Activated CD4-positive, alpha-beta T cell treated with anti-CD3 and anti-CD28 coated beads, Interleukin-2, Interleukin-4, amounts not matched to agents 100 ng/mL and 50 ng/mL, durations not matched to agents 16 hours and 8 hours (primary cell): ENCODE measurements around the gene EPN1.

Source experiments
- DNase-seq: peaks from one replicate; pipeline ENCODE4 v3.0.0-alpha.2; 2020; ENCODE audit warnings: low spot score

EPN1 gene

DNA sequence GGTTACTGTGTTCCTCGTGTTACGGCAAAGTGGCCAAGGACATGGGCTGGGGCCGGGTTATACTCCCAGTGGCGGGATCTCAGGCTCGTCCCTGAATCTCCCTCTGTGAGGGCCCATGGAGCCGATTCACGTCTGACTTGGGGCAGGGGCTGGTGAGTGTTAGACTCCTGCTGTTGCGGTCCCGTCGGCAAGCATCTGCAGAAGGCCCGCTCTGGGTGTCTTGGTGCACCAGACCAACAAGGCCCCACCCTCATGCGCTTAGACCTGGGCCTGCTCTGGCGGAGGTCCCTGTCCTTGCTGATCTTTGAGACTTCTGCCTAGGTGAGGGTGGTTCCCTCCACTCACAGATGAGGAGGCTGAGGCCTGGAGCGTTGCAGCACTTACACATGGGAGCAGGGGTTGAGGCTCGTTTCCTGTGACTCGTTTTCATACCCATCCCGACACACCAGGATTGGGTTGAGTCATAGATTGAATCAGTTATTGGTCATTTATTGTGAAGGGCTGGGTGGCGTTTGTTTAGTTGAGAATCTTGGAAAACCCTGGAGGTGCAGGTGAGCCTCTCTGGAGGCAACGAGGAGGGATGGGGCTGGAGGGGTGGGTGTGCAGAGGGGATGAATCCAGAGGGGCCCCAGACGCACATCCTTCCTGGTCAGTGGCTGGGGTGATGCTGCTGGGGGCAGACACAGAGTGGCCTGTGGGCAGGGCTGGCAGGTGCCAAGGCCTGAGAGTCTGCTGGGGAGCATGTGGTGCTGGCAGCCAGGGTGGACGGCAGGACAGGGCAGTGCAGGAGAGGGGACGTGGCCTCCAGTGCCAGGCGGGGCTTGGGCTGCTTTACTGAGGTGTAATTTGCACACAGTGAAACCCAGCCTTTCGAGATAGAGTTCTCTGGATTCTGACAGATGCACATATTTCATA lies 4.6 kb downstream of the EPN1 start:
- peak; percentile 51 for DNase-seq

DNA sequence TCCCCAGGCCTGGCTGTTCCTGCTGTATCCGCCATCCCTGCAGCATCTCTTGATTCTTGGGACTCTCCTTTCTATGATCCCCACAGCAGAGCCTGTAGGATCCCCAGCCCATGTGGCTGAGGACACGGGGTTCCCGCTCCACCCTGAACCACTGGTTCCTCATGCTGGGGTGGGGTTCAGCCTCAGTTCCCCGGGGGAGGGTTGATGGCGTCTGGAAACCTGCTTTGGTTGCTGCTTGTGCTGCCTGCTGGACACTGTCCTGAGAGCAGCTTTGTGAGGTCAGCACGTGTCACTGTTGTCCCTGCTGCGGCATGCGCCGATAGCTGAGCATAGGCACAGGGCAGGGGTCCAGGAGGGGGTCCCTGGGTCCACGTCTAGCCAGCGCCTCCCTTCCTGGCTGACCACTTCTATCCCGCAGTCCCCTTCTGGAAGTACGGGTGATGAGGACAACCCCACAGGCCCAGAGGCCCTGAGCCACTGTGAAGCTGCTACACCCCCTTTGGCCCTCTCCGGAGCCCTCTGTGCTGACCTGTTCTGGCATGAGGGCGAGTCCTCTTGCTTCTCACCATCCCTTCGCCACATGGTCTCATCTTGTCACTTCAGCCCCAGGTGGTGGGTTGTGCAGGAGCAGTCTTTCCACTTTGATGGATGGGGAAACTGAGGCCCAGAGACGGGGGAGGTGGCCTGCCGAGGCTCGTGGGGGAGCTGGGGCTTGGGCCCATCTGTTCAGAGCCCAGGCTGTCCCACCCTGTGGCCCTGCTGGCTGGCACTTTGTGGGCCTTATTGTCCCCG lies 5.5 kb downstream of the EPN1 start:
- no peak for DNase-seq

DNA sequence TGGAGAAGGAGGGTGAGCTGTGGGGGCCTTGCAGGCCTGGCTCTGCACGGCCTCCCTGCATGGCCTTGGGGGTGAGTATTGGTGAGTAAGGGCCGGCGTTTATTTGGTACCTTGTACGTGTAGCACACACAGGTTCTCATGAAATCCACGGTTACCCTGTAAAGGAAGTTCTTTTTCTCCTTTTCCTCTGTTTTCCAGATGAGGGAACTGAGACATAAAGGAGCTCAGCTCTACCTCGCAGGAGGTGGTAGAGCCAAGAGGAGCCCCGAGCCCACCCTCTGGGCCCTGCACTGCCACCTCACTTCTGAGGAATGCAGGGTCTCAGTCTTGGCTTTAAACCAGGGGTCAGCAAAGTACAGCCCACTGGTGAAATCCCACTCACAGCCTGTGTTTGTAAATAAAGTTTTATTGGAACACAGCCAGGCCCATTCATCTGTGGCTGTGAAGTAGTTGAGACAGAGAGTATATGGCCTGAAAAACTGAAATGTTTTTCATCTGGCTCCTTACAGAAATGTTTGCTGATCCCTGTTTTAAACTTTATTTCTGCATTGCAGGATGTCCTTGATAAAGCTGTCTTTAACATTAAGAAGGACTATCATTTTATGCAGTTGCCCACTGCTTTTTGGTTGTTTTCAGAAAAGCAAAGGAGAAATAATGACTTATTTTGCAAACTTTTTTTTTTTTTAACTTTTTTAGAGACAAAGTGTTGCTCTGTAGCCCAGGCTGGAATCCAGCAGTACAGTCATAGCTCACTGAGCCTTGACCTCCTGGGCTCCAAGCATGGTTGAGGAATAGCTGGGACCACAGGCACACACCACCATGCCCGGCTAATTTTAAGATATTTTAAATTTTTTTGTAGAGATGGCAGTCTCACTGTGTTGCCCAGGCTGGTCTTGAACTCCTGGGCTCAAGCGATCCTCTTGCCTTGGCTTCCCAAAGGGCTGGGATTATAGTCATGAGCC lies 6.4 kb downstream of the EPN1 start:
- DNase-seq = no peak

DNA sequence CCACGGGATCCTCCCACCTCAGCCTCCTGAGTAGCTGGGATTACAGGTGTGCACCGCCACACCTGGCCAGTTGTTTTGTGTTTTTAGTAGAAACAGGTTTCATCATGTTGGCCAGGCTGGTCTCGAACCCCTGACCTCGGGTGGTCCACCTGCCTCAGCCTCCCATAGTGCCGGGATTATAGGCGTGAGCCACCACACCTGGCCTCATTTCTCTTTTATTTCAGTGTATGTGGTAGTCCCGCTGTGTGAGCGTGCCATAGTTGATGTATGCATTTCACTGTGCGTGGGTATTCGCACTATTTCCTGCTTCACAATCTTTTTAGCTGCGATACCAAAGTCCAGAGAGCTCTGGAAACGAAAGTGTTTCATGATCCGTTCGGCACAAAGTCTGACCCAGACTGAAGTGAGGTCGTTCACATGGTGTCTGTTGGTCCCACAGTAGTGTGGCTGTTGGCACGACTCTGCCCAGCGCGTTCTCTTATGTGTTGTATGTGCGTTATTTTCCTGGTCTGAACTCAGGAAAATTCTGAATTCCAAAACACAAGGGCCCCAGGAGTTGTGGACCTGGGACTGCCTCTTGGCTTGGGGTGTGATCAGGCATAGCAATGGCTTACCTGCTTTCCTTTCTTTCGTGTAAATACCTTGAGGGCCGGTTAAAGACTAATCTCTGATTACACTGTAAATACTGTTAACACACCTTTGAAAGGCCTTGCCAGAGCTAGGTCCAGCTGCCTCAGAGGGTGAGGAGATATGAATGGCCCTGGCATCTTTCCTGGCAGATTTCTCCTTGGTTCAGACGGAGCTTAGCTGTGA lies 8.6 kb downstream of the EPN1 start:
- no peak for DNase-seq

DNA sequence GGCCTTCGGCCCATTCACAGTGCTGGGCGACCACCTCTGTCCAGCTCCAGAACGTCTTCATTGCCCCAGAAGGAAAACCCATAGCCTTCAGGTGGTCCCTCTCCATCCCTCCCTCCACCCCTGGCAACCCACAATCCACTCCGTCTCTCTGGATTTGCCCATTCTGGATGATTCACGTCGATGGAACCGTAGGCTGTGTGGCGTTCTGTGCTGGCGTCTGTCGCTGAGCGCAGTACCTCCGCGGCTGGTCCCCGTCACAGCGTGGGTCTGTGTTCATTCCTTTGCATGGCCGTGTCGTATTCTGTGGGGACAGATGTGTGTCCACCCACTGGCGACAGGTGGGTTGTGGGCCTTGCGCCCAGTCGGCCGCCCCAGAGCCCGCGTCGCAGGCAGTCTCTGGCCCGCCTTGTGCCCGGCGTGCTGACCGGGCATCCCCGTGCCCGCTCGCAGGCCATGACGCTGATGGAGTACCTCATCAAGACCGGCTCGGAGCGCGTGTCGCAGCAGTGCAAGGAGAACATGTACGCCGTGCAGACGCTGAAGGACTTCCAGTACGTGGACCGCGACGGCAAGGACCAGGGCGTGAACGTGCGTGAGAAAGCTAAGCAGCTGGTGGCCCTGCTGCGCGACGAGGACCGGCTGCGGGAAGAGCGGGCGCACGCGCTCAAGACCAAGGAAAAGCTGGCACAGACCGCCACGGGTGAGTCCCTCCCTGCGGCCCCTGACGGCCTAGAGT lies 10.1 kb downstream of the EPN1 start:
- no peak for DNase-seq

DNA sequence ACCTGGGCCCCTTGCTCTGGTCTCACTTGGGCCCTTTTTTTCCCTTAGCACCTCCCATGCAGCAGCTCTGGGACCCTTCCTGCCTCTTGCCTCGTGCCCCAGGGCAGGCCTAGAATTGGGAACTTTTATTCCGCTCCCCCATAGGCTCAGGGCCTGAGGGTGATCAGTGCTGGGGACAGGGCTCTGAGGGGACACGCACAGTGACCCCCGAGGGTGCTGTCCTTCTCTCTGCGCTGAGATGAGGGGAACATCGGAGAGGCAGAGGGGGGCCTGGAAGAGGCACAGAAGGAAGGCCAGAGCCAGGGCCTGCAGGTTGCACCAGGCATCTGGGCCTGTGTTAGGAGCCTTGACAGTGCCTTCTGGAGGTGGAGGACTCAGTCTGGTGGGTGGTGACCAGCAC lies 10.8 kb downstream of the EPN1 start:
- no peak for DNase-seq

- no peak for DNase-seq
These were observed 11.5 kb downstream of the EPN1 start for GRCh38 chr19:55686311-55687050.

- no peak for DNase-seq
These were observed 12.5 kb downstream of the EPN1 start for GRCh38 chr19:55687281-55688201.

GRCh38 chr19:55688422-55689218 lies 13.6 kb downstream of the EPN1 start:
- no peak for DNase-seq

DNA sequence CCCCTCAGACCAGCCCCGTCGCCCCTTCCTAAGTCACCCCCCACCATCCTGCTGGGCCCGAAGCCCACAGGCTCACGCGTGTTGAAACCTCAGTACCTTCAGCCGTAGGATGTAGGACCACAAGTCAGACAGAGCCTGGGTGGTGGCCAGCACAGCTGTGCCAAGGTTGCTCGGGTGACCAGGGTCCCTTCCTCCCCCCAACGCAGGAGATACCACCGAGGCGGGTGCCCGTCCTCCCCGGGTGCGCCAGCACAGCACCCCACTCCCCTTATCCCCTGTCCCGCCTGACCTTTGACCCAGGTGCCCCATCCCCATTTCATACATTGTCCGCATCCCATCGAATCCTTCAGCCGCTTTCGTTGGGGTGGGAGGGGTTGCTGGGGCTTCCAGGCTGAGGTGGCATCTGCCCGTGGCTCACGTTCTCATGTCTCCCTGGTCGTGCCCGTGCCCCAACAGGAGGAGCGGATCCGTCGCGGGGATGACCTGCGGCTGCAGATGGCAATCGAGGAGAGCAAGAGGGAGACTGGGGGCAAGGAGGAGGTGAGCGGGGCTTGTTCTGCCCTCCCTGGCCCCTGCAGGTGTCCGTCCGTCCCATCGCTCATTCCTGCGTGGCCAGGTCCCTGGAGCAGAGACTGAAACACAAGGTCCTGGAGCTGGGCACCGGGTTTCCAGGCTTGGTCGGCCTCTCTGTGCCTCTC lies 14.5 kb downstream of the EPN1 start:
- no peak for DNase-seq

- no peak for DNase-seq
These were observed 15.2 kb downstream of the EPN1 start for GRCh38 chr19:55690109-55690768.

- DNase-seq = no peak
These were observed 15.9 kb downstream of the EPN1 start for GRCh38 chr19:55690769-55691545.

- DNase-seq = no peak
These were observed 16.8 kb downstream of the EPN1 start for GRCh38 chr19:55691561-55692481.

GRCh38 chr19:55692681-55693081 lies 17.7 kb downstream of the EPN1 start:
- no peak for DNase-seq
